SK-N-MC (cell line): Measurements from ENCODE around the gene SLCO2B1.

Experiments used
- EZH2 ChIP-seq: fragments of 200-600 bp; sonication (generic); IDR thresholded peaks from one replicate; pipeline ENCODE4 v1.6.1; 2017; ENCODE audit warnings: antibody characterized with exemption
- POLR2AphosphoS5 ChIP-seq: IDR thresholded peaks from 2 replicates; pipeline ENCODE4 v1.6.1; 2012; ENCODE audit warnings: mild to moderate bottlenecking, low read depth, low read length, borderline replicate concordance

DNA sequence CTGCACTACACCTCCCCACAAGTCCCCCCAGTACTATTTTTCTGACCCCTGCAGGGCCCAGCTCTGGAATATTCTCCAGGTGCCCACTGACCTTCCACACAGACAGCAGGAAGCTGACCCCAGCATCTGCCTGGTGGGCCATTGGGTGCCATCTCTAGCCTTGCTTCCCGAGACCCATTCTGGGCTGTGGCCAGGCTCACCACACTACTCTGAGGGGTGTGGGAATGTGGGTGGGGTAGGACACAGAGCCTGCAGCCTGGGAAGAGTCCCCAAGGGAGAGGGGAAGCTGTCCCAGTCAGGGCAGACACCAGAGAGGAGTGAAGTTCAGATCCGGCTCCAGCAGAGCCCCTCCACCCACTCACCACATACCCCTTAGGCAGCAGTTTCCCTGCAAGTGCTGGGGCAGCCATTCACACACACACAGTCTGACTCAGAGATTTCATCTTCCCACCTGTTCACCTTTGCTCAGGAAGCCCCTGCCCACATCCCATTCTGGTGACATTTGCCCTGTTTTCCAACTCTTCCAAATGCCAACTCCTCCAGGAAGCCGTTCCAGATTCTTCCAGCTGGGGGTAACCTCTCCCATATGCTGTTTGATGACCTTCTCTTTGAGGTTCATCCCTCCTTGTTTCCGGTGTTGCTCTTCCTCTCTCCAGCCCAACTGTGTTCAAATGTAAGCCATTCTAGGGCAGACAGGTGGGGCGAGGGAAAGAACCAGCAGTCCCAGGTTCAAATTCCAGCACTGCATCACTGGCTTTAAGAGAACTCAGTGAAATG is 1.9 kb downstream of the SLCO2B1 start:
- TF ChIP-seq POLR2AphosphoS5 (no peak), EZH2 (no peak)
